Measurements from ENCODE around the gene SHANK2.

DNA sequence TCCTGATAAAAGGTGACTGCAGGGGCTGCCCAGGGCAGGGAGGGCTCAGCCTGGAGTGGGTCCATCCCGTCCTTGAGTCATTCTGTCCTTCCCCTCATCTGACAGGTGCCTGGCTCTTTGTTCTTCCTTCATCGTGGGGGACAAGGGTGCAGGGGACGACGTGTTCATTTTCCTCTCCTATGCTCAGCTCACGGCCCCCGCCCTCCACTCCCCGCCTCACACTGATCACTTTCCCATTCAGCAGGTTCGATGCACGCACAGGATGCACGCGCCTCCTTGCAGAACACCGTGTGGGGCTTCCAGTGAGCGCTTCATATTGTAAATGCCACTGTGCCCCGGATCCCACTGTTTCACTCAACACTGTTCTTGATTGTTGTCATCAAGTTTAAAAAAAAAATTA, 32.7 kb upstream of the SHANK2 start:
- TF ChIP-seq, protein P1, sequence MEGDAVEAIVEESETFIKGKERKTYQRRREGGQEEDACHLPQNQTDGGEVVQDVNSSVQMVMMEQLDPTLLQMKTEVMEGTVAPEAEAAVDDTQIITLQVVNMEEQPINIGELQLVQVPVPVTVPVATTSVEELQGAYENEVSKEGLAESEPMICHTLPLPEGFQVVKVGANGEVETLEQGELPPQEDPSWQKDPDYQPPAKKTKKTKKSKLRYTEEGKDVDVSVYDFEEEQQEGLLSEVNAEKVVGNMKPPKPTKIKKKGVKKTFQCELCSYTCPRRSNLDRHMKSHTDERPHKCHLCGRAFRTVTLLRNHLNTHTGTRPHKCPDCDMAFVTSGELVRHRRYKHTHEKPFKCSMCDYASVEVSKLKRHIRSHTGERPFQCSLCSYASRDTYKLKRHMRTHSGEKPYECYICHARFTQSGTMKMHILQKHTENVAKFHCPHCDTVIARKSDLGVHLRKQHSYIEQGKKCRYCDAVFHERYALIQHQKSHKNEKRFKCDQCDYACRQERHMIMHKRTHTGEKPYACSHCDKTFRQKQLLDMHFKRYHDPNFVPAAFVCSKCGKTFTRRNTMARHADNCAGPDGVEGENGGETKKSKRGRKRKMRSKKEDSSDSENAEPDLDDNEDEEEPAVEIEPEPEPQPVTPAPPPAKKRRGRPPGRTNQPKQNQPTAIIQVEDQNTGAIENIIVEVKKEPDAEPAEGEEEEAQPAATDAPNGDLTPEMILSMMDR (conservative IDR thresholded peaks at IDR 0.05), result no peak
- no peak for TF ChIP-seq ZFX (IDR thresholded peaks at IDR 0.05)

Measured in C4-2B (cell line).